Mammary epithelial cell (primary cell): ENCODE data around the gene ABHD16A.

Experiments used
- CTCF ChIP-seq, 2 donors: IDR thresholded peaks in 1 of 2; conservative IDR thresholded peaks in 1 of 2; 2 replicates each; pipeline ENCODE4 v1.5.1; 2011 to 2012; ENCODE audit warnings: inconsistent platforms in 2 of 2, low read length in 2 of 2, mild to moderate bottlenecking in 2 of 2, control low read depth in 1 of 2, low read depth in 1 of 2; ENCODE audit not compliant: insufficient read depth in 1 of 2; ENCODE audit errors: extremely low read depth in 1 of 2
- EZH2 ChIP-seq: IDR thresholded peaks from 2 replicates; pipeline ENCODE4 v1.6.1; 2012; ENCODE audit warnings: low read length, inconsistent platforms, borderline replicate concordance

GRCh38 chr6:31725502-31726350 is 22.6 kb upstream of the ABHD16A start:
- TF ChIP-seq CTCF (conservative IDR thresholded peaks at IDR 0.05 in 1 of 2, IDR thresholded peaks at IDR 0.05 in 1 of 2; ENCODE audit: extremely low read depth in 1 of 2, insufficient read depth in 1 of 2, low read depth in 1 of 2, low read length in 2 of 2) (no peak), EZH2 (no peak)
